ENCODE data around the gene SCN3A.
A peak's percentile ranks its signal among the peaks of the same experiment; 100 is the strongest.

The SCN3A gene

GRCh38 chr2:165191096-165191728, 12.6 kb downstream of the SCN3A start:
- peak; percentile 51 to 89 for DNase-seq

- DNase-seq = peak in 1 of 2 experiments; percentile 41
Observed at GRCh38 chr2:165185633-165186032, 18.2 kb downstream of the SCN3A start.

- DNase-seq = no peak
Observed at GRCh38 chr2:165182029-165182428, 21.8 kb downstream of the SCN3A start.

GRCh38 chr2:165176780-165177179, 27.1 kb downstream of the SCN3A start:
- no peak for DNase-seq

GRCh38 chr2:165173215-165173614, 30.6 kb downstream of the SCN3A start:
- DNase-seq = no peak

GRCh38 chr2:165164201-165164600, 39.6 kb downstream of the SCN3A start:
- no peak for DNase-seq

- DNase-seq = no peak
Observed at GRCh38 chr2:165163761-165164160, 40.1 kb downstream of the SCN3A start.

- DNase-seq = peak; percentile 87 to 97
Observed at GRCh38 chr2:165162466-165162865, 41.4 kb downstream of the SCN3A start.

GRCh38 chr2:165161510-165161909, 42.3 kb downstream of the SCN3A start:
- DNase-seq = no peak

GRCh38 chr2:165157160-165157559, 46.7 kb downstream of the SCN3A start:
- no peak for DNase-seq

- no peak for DNase-seq
Observed at GRCh38 chr2:165155152-165155551, 48.7 kb downstream of the SCN3A start.

- DNase-seq = no peak
Observed at GRCh38 chr2:165149439-165149838, 54.4 kb downstream of the SCN3A start.

- no peak for DNase-seq
Observed at GRCh38 chr2:165147186-165148045, 56.4 kb downstream of the SCN3A start.

GRCh38 chr2:165144315-165144714, 59.5 kb downstream of the SCN3A start:
- DNase-seq = peak in 1 of 2 experiments; percentile 25

- DNase-seq = peak; percentile 7 to 23
Observed at GRCh38 chr2:165141601-165142354, 62.1 kb downstream of the SCN3A start.

- DNase-seq = no peak
Observed at GRCh38 chr2:165126244-165126643, 77.6 kb downstream of the SCN3A start.

GRCh38 chr2:165122521-165122920, 81.3 kb downstream of the SCN3A start:
- peak in 1 of 2 experiments; percentile 27 for DNase-seq

GRCh38 chr2:165120740-165121467, 82.9 kb downstream of the SCN3A start:
- DNase-seq = no peak

GRCh38 chr2:165115258-165115657, 88.6 kb downstream of the SCN3A start:
- DNase-seq = no peak

- DNase-seq = peak in 1 of 2 experiments; percentile 43
Observed at GRCh38 chr2:165114346-165114939, 89.4 kb downstream of the SCN3A start.

- DNase-seq = no peak
Observed at GRCh38 chr2:165113414-165113813, 90.4 kb downstream of the SCN3A start.

- DNase-seq = no peak
Observed at GRCh38 chr2:165112789-165113188, 91.1 kb downstream of the SCN3A start.
